Measurements from ENCODE around the gene PPP1R3E. TPM values are rescaled to one million over a fixed set of nuclear protein-coding genes. Genes with fewer than 3 reads are reported as not detected.

The PPP1R3E gene
- polyA plus RNA-seq, 10 donors: 9.4 to 24.3 (median 13.4) TPM

GRCh38 chr14:23249824-23250223 lies 52.8 kb downstream of the PPP1R3E start:
- DNase-seq: no peak

GRCh38 chr14:23248601-23249000 lies 54.1 kb downstream of the PPP1R3E start:
- DNase-seq: no peak

Other genes with a start within 250 kb of the PPP1R3E start
- 1 to 10 TPM; 2.8 to 5.5 (median 3.8) TPM for gene CDH24, start 245.3 kb downstream of the PPP1R3E start, polyA plus RNA-seq (ENCODE audit: insufficient read length in 10 of 10)
- 100 to 1,000 TPM; 103 to 183 (median 143) TPM for gene ACIN1, start 207.7 kb downstream of the PPP1R3E start, polyA plus RNA-seq (ENCODE audit: insufficient read length in 10 of 10)
- gene C14orf119, start 207.4 kb downstream of the PPP1R3E start, polyA plus RNA-seq (ENCODE audit: insufficient read length in 10 of 10): 10 to 100 TPM; 43.6 to 66.0 (median 52.5) TPM
- not detected for gene CIROP, start 197.9 kb downstream of the PPP1R3E start, polyA plus RNA-seq (ENCODE audit: insufficient read length in 10 of 10)
- under 1 TPM in 6 of 10 donors, not detected in 4; 0.13 to 0.25 (median 0.18) TPM for gene CEBPE, start 183.6 kb downstream of the PPP1R3E start, polyA plus RNA-seq (ENCODE audit: insufficient read length in 10 of 10)
- 10 to 100 TPM in 2 of 10 donors, 1 to 10 TPM in 8; 3.5 to 15.3 (median 4.0) TPM for gene SLC7A8, start 119.2 kb downstream of the PPP1R3E start, polyA plus RNA-seq (ENCODE audit: insufficient read length in 10 of 10)
- gene RNF212B, start 64.9 kb downstream of the PPP1R3E start, polyA plus RNA-seq (ENCODE audit: insufficient read length in 10 of 10): under 1 TPM in 3 of 10 donors, not detected in 7; 0.28 to 0.80 (median 0.35) TPM
- 10 to 100 TPM in 5 of 10 donors, 1 to 10 TPM in 5; 8.1 to 11.5 (median 9.8) TPM for gene HOMEZ, start 16.7 kb downstream of the PPP1R3E start, polyA plus RNA-seq (ENCODE audit: insufficient read length in 10 of 10)
- 10 to 100 TPM; 28.1 to 36.6 (median 30.8) TPM for gene BCL2L2, start 4.0 kb upstream of the PPP1R3E start, polyA plus RNA-seq (ENCODE audit: insufficient read length in 10 of 10)
- gene PABPN1, start 18.6 kb upstream of the PPP1R3E start, polyA plus RNA-seq (ENCODE audit: insufficient read length in 10 of 10): 100 to 1,000 TPM in 7 of 10 donors, 10 to 100 TPM in 3; 88.9 to 153 (median 105) TPM
- gene SLC22A17, start 50.0 kb upstream of the PPP1R3E start, polyA plus RNA-seq (ENCODE audit: insufficient read length in 10 of 10): 10 to 100 TPM; 15.7 to 27.6 (median 20.1) TPM
- gene EFS, start 62.3 kb upstream of the PPP1R3E start, polyA plus RNA-seq (ENCODE audit: insufficient read length in 10 of 10): 10 to 100 TPM; 36.1 to 52.0 (median 41.6) TPM
- not detected for gene IL25, start 70.0 kb upstream of the PPP1R3E start, polyA plus RNA-seq (ENCODE audit: insufficient read length in 10 of 10)
- gene CMTM5, start 74.2 kb upstream of the PPP1R3E start, polyA plus RNA-seq (ENCODE audit: insufficient read length in 10 of 10): 1 to 10 TPM in 8 of 10 donors, under 1 TPM in 2; 0.76 to 3.2 (median 2.1) TPM
- gene MYH6, start 105.4 kb upstream of the PPP1R3E start, polyA plus RNA-seq (ENCODE audit: insufficient read length in 10 of 10): 10 to 100 TPM in 1 of 10 donors, 1 to 10 TPM in 9; 2.1 to 10.6 (median 5.5) TPM
- gene MYH7, start 132.8 kb upstream of the PPP1R3E start, polyA plus RNA-seq (ENCODE audit: insufficient read length in 10 of 10): 1,000 to 10,000 TPM in 2 of 10 donors, 100 to 1,000 TPM in 8; 165 to 1,219 (median 676) TPM
- gene NGDN, start 166.8 kb upstream of the PPP1R3E start, polyA plus RNA-seq (ENCODE audit: insufficient read length in 10 of 10): 10 to 100 TPM; 33.5 to 44.0 (median 38.0) TPM
- 1 to 10 TPM; 1.4 to 2.9 (median 1.7) TPM for gene ZFHX2, start 248.9 kb upstream of the PPP1R3E start, polyA plus RNA-seq (ENCODE audit: insufficient read length in 10 of 10)

Data from muscle of back (tissue), 11 donors.